GM19193 (cell line): ENCODE measurements around the gene CPZ.

Source experiments
- POLR2A ChIP-seq: IDR thresholded peaks from 4 replicates; pipeline ENCODE4 v1.6.1; 2011; ENCODE audit not compliant: insufficient read depth, insufficient read length; ENCODE audit errors: extremely low read depth

CPZ gene

GRCh38 chr4:8646296-8647093, 53.9 kb downstream of the CPZ start:
- TF ChIP-seq POLR2A, result no peak

- TF ChIP-seq POLR2A, result no peak
Measured at GRCh38 chr4:8647094-8647570, 54.6 kb downstream of the CPZ start.

GRCh38 chr4:8647626-8648025, 55.1 kb downstream of the CPZ start:
- TF ChIP-seq POLR2A, result no peak

GRCh38 chr4:8648296-8648695, 55.7 kb downstream of the CPZ start:
- no peak for TF ChIP-seq POLR2A

GRCh38 chr4:8648816-8649630, 56.5 kb downstream of the CPZ start:
- no peak for TF ChIP-seq POLR2A

- TF ChIP-seq POLR2A, result no peak
Measured at GRCh38 chr4:8649631-8650361, 57.2 kb downstream of the CPZ start.

- no peak for TF ChIP-seq POLR2A
Measured at GRCh38 chr4:8651661-8652180, 59.2 kb downstream of the CPZ start.

GRCh38 chr4:8652181-8653078, 59.9 kb downstream of the CPZ start:
- no peak for TF ChIP-seq POLR2A

GRCh38 chr4:8653326-8654000, 60.9 kb downstream of the CPZ start:
- no peak for TF ChIP-seq POLR2A

GRCh38 chr4:8655411-8656184, 63.0 kb downstream of the CPZ start:
- no peak for TF ChIP-seq POLR2A

GRCh38 chr4:8656185-8656517, 63.6 kb downstream of the CPZ start:
- no peak for TF ChIP-seq POLR2A

GRCh38 chr4:8656711-8657380, 64.3 kb downstream of the CPZ start:
- no peak for TF ChIP-seq POLR2A

GRCh38 chr4:8657381-8658088, 65.0 kb downstream of the CPZ start:
- no peak for TF ChIP-seq POLR2A
